Neural cell (in vitro differentiated cells): ENCODE results near the gene METRN. TPM values are rescaled to one million over a fixed set of nuclear protein-coding genes. Genes with fewer than 3 reads are reported as not detected.

Source experiments
- H2AFZ ChIP-seq: fragments of 200-600, 300-800 bp; sonication (generic), shearing (Covaris generic); 2 replicates; pipeline ENCODE4 v1.6.0; 2014; ENCODE audit warnings: low read depth, mild to moderate bottlenecking, antibody characterized with exemption, low read length, moderate library complexity
- H3F3A ChIP-seq: fragments of 200-600 bp; shearing (Covaris generic); 2 replicates; pipeline ENCODE4 v1.6.1; 2016; ENCODE audit warnings: mild to moderate bottlenecking, moderate library complexity, mixed read lengths, antibody characterized with exemption, low read length; ENCODE audit not compliant: insufficient read depth, poor library complexity, severe bottlenecking
- H3K27ac ChIP-seq: fragments of 200-600, 300-800 bp; sonication (generic), shearing (Covaris generic); 2 replicates; pipeline ENCODE4 v1.5.1; 2014; ENCODE audit warnings: mild to moderate bottlenecking, low read length, moderate library complexity
- H3K27me3 ChIP-seq: fragments of 300-800, 200-600 bp; sonication (generic), shearing (Covaris generic); 2 replicates; pipeline ENCODE4 v1.6.0; 2014; ENCODE audit warnings: mild to moderate bottlenecking, low read depth, low read length, moderate library complexity; ENCODE audit not compliant: insufficient read depth
- H3K36me3 ChIP-seq: fragments of 300-800, 200-600 bp; sonication (generic), shearing (Covaris generic); 2 replicates; pipeline ENCODE4 v1.5.1; 2014; ENCODE audit warnings: mild to moderate bottlenecking, antibody characterized with exemption, low read length, moderate library complexity; ENCODE audit not compliant: insufficient read depth
- H3K4me2 ChIP-seq: fragments of 300-800, 200-600 bp; sonication (generic), shearing (Covaris generic); 2 replicates; pipeline ENCODE4 v1.6.0; 2014; ENCODE audit warnings: mild to moderate bottlenecking, low read length
- H3K4me3 ChIP-seq: fragments of 300-800, 200-600 bp; sonication (generic), shearing (Covaris generic); 2 replicates; pipeline ENCODE4 v1.5.1; 2014; ENCODE audit warnings: mild to moderate bottlenecking, low read length, moderate library complexity
- H3K79me2 ChIP-seq: fragments of 200-600 bp; shearing (Covaris generic); replicated peaks from 2 replicates; pipeline ENCODE4 v1.6.0; 2014; ENCODE audit warnings: mild to moderate bottlenecking, low read length, moderate library complexity; ENCODE audit not compliant: insufficient read depth
- H3K9ac ChIP-seq: fragments of 300-800, 200-600 bp; sonication (generic), shearing (Covaris generic); 2 replicates; pipeline ENCODE4 v1.6.1; 2016; ENCODE audit warnings: mild to moderate bottlenecking, low read length, mixed read lengths
- H3K9me2 ChIP-seq: fragments of 200-600 bp; shearing (Covaris generic); 2 replicates; pipeline ENCODE4 v1.6.1; 2016; ENCODE audit warnings: mild to moderate bottlenecking, low read length, mixed read lengths; ENCODE audit not compliant: insufficient read depth
- H3K9me3 ChIP-seq: fragments of 200-600, 300-800 bp; sonication (generic), shearing (Covaris generic); 2 replicates; pipeline ENCODE4 v1.6.1; 2016; ENCODE audit warnings: mild to moderate bottlenecking, mixed run types, low read length, moderate library complexity, mixed read lengths
- H4K20me1 ChIP-seq: fragments of 200-600 bp; shearing (Covaris generic); 2 replicates; pipeline ENCODE4 v1.6.1; 2016; ENCODE audit warnings: mild to moderate bottlenecking, mixed run types; ENCODE audit not compliant: insufficient read depth
- CTCF ChIP-seq: fragments of 450-650 bp; IDR thresholded peaks from 2 replicates; pipeline ENCODE4 v1.5.1; 2014; ENCODE audit warnings: antibody characterized with exemption, mild to moderate bottlenecking, moderate library complexity; ENCODE audit not compliant: poor library complexity, severe bottlenecking
- EP300 ChIP-seq: fragments of 450-650 bp; conservative IDR thresholded peaks from 2 replicates; pipeline ENCODE4 v1.6.1; 2014; ENCODE audit warnings: antibody characterized with exemption, mild to moderate bottlenecking, moderate library complexity; ENCODE audit not compliant: poor library complexity, severe bottlenecking
- EZH2 ChIP-seq: fragments of 200-600, 300-800 bp; shearing (Covaris generic), sonication (generic); IDR thresholded peaks from 2 replicates; pipeline ENCODE4 v1.6.1; 2014; ENCODE audit warnings: antibody characterized with exemption, low read length, borderline replicate concordance, mild to moderate bottlenecking; ENCODE audit not compliant: insufficient read depth, poor library complexity, severe bottlenecking
- MXI1 ChIP-seq: fragments of 450-650 bp; conservative IDR thresholded peaks from 2 replicates; pipeline ENCODE4 v1.6.1; 2014; ENCODE audit warnings: antibody characterized with exemption, mild to moderate bottlenecking; ENCODE audit not compliant: poor library complexity, severe bottlenecking
- POLR2AphosphoS5 ChIP-seq: IDR thresholded peaks from 2 replicates; pipeline ENCODE4 v1.6.1; 2012
- RAD21 ChIP-seq: fragments of 450-650 bp; conservative IDR thresholded peaks from 2 replicates; pipeline ENCODE4 v1.6.1; 2014; ENCODE audit warnings: antibody characterized with exemption, mild to moderate bottlenecking, moderate library complexity
- SMC3 ChIP-seq: fragments of 450-650 bp; conservative IDR thresholded peaks from 2 replicates; pipeline ENCODE4 v1.6.1; 2014; ENCODE audit warnings: antibody characterized with exemption, mild to moderate bottlenecking, moderate library complexity; ENCODE audit not compliant: poor library complexity
- TAF1 ChIP-seq: IDR thresholded peaks from 2 replicates; pipeline ENCODE4 v1.6.1; 2012; ENCODE audit warnings: low read depth
- polyA plus RNA-seq: library from polyadenylated mRNA; depleted of rRNA; stranded (reverse); fragments of >200 nt; gene quantifications from 2 replicates; pipeline ENCODE4 v1.2.3, GENCODE V29; 2014
- TF ChIP-seq, protein P1 (sequence below): IDR thresholded peaks from 2 replicates; pipeline ENCODE4 v1.6.1; 2012; ENCODE audit warnings: borderline replicate concordance

METRN gene
- polyA plus RNA-seq, 1 donor from 2014 or later: 37.6 TPM

- no peak overlapping the region for H3K27ac ChIP-seq
- H3K36me3 ChIP-seq: no peaks in the 10 kb centered on the region
- no peaks in the 10 kb centered on the region for H3K9me3 ChIP-seq
- no peak for TF ChIP-seq SMC3
- no peak for TF ChIP-seq EZH2
- TF ChIP-seq CTCF: no peak
- TF ChIP-seq POLR2AphosphoS5: no peak
- TF ChIP-seq, protein P1, sequence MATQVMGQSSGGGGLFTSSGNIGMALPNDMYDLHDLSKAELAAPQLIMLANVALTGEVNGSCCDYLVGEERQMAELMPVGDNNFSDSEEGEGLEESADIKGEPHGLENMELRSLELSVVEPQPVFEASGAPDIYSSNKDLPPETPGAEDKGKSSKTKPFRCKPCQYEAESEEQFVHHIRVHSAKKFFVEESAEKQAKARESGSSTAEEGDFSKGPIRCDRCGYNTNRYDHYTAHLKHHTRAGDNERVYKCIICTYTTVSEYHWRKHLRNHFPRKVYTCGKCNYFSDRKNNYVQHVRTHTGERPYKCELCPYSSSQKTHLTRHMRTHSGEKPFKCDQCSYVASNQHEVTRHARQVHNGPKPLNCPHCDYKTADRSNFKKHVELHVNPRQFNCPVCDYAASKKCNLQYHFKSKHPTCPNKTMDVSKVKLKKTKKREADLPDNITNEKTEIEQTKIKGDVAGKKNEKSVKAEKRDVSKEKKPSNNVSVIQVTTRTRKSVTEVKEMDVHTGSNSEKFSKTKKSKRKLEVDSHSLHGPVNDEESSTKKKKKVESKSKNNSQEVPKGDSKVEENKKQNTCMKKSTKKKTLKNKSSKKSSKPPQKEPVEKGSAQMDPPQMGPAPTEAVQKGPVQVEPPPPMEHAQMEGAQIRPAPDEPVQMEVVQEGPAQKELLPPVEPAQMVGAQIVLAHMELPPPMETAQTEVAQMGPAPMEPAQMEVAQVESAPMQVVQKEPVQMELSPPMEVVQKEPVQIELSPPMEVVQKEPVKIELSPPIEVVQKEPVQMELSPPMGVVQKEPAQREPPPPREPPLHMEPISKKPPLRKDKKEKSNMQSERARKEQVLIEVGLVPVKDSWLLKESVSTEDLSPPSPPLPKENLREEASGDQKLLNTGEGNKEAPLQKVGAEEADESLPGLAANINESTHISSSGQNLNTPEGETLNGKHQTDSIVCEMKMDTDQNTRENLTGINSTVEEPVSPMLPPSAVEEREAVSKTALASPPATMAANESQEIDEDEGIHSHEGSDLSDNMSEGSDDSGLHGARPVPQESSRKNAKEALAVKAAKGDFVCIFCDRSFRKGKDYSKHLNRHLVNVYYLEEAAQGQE: no peak
- H3K9ac ChIP-seq: no peak overlapping the region
- H3K9me2 ChIP-seq: no peaks in the 10 kb centered on the region
- H3K4me2 ChIP-seq: no peak overlapping the region
- no peak overlapping the region for H3K4me3 ChIP-seq
- no peaks in the 10 kb centered on the region for H4K20me1 ChIP-seq
- peaks cover 9% of the 10 kb centered on the region for H3K79me2 ChIP-seq
- H3F3A ChIP-seq: no peaks in the 10 kb centered on the region
- H3K27me3 ChIP-seq: peaks cover 3% of the 10 kb centered on the region
- H2AFZ ChIP-seq: no peak overlapping the region
Observed at GRCh38 chr16:670485-671352, 44.2 kb upstream of the METRN start.

DNA sequence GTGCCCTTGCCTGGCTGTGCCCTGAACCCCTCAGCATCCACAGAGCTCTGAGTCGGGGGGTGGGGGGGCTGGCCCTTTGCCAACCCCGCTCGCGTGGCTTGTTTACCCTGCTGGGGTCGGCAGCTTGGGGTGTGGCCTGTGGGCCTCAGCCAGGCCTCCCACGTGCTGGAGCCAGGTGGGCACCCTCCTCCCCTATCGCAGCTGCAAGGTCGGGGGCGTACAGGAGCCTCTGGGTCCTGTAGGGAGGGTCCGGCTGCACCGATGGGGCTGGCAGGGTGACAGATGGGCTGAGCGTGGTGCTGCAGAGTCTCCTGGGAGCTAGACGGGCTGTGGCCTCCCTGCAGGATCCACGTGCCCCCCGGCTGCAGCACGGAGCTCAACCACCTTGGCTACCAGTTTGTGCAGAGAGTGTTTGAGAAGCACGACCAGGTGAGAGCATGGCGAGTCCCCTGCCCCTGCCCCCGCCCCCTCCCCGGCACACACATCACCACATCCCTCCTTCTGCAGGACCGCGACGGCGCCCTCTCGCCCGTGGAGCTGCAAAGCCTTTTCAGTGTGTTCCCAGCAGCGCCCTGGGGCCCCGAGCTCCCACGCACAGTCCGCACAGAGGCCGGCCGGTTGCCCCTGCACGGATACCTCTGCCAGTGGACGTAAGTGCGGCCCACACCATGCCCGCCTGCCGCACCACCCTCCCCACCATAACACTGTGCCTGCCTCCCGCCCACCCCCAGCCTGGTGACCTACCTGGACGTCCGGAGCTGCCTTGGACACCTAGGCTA is 43.4 kb upstream of the METRN start:
- no peaks in the 10 kb centered on the region for H3K36me3 ChIP-seq
- no peak overlapping the region for H3K4me2 ChIP-seq
- no peak overlapping the region for H3K27ac ChIP-seq
- H3K9ac ChIP-seq: no peak overlapping the region
- H3K9me3 ChIP-seq: no peaks in the 10 kb centered on the region
- no peak overlapping the region for H3K4me3 ChIP-seq
- peaks cover 3% of the 10 kb centered on the region for H3K27me3 ChIP-seq
- peaks cover 9% of the 10 kb centered on the region for H3K79me2 ChIP-seq
- H2AFZ ChIP-seq: no peak overlapping the region
- H4K20me1 ChIP-seq: no peaks in the 10 kb centered on the region
- no peak for TF ChIP-seq EZH2
- TF ChIP-seq TAF1: no peak
- TF ChIP-seq SMC3: no peak
- TF ChIP-seq, protein P1: no peak
- no peak for TF ChIP-seq RAD21
- TF ChIP-seq CTCF: no peak
- TF ChIP-seq EP300: no peak
- no peak for TF ChIP-seq MXI1
- no peak for TF ChIP-seq POLR2AphosphoS5
- no peaks in the 10 kb centered on the region for H3F3A ChIP-seq
- no peaks in the 10 kb centered on the region for H3K9me2 ChIP-seq
